GM23338 (cell line): ENCODE results near the gene DIO1. TPM values are rescaled to one million over a fixed set of nuclear protein-coding genes. Genes with fewer than 3 reads are reported as not detected.

Experiments used
- REST ChIP-seq: IDR thresholded peaks from one replicate; pipeline ENCODE4 v1.6.1; 2018; ENCODE audit warnings: antibody characterized with exemption; ENCODE audit not compliant: unreplicated experiment
- STAT1 ChIP-seq: IDR thresholded peaks from one replicate; pipeline ENCODE4 v1.6.1; 2016; ENCODE audit warnings: antibody characterized with exemption; ENCODE audit not compliant: unreplicated experiment
- ZNF462 ChIP-seq: fragments of 250-450 bp; sonication (Bioruptor Pico); IDR thresholded peaks from 2 replicates; pipeline ENCODE4 v1.5.0; 2020; ENCODE audit warnings: mild to moderate bottlenecking, moderate library complexity
- polyA plus RNA-seq: library from polyadenylated mRNA; unstranded; fragments of >200 nt; fragmentation: Nextera tagmentation; extraction: Ambion mirVana; gene quantifications from 2 replicates; pipeline ENCODE4 v1.2.1, GENCODE V29; 2016
- total RNA-seq: library from RNA; depleted of rRNA; stranded (reverse); fragments of >200 nt; shearing (Covaris generic); gene quantifications from 2 replicates; pipeline ENCODE4 v1.2.3, GENCODE V29; 2014
- TF ChIP-seq, protein P1 (sequence below), 2 experiments: fragments of 200-600 bp in 1 of 2; sonication (generic) in 1 of 2; conservative IDR thresholded peaks; 2 replicates each; pipeline versions ENCODE4 v1.5.1 to v1.6.1; 2016 to 2017; ENCODE audit warnings: antibody characterized with exemption in 2 of 2, low read depth in 2 of 2, mild to moderate bottlenecking in 2 of 2, moderate library complexity in 1 of 2

DIO1 gene
- total and polyA plus RNA-seq, 2 experiments from 2014 or later, result 0.27 TPM; not detected in 1

DNA sequence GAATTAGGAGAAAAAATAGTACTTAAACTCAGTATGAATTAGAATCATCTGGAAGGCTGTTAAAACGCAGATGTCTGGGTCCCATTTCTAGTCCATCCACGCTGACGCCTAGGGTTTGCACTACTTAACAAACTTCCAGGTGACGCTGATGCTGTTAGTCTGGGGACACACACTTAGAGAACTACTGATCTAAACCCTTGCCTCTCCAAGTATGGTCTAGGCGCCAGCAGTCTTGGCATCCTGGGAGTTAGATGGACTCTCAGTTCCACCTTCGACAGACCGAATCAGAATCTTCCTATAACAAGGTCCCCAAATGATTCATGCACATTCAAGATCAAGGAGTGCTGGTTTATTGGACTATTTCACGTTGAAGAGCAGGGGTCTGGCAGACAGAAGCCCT is 11.5 kb downstream of the DIO1 start (continued):
- no peak for TF ChIP-seq ZNF462 (CRISPR knock-in tag)
- TF ChIP-seq, protein P1, sequence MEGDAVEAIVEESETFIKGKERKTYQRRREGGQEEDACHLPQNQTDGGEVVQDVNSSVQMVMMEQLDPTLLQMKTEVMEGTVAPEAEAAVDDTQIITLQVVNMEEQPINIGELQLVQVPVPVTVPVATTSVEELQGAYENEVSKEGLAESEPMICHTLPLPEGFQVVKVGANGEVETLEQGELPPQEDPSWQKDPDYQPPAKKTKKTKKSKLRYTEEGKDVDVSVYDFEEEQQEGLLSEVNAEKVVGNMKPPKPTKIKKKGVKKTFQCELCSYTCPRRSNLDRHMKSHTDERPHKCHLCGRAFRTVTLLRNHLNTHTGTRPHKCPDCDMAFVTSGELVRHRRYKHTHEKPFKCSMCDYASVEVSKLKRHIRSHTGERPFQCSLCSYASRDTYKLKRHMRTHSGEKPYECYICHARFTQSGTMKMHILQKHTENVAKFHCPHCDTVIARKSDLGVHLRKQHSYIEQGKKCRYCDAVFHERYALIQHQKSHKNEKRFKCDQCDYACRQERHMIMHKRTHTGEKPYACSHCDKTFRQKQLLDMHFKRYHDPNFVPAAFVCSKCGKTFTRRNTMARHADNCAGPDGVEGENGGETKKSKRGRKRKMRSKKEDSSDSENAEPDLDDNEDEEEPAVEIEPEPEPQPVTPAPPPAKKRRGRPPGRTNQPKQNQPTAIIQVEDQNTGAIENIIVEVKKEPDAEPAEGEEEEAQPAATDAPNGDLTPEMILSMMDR (conservative IDR thresholded peaks at IDR 0.05; ENCODE audit: low read depth in 2 of 2), result no peak
- no peak for TF ChIP-seq STAT1
- TF ChIP-seq REST, result no peak
